OCI-LY7 (cell line): ENCODE results near the gene TPCN1. TPM values are rescaled to one million over a fixed set of nuclear protein-coding genes. Genes with fewer than 3 reads are reported as not detected.

Experiments
- BruUV-seq: library from RNA; stranded (reverse); fragments of 400-500 nt; replicated peaks from 2 replicates; lab custom pipeline; 2021; lab: Mats Ljungman, UMichigan
- CTCF ChIA-PET: fragments of 300-600 bp; sonication (Branson Sonifier 250); formaldehyde crosslinking; loops from one replicate; lab custom pipeline; 2022; ENCODE audit warnings: antibody characterized with exemption; ENCODE audit not compliant: unreplicated experiment; lab: Charles Lee
- POLR2A ChIA-PET: fragments of 300-600 bp; sonication (Branson Sonifier 250); formaldehyde crosslinking; loops from one replicate; lab custom pipeline; 2022; ENCODE audit warnings: antibody characterized with exemption; lab: Charles Lee
- DNase-seq: peaks from one replicate; pipeline ENCODE4 v3.0.0-alpha.2; 2015; ENCODE audit warnings: low spot score
- H2AFZ ChIP-seq: fragments of 200-600 bp; sonication (generic), shearing (Covaris generic); 2 replicates; pipeline ENCODE4 v1.6.1; 2014; ENCODE audit warnings: mild to moderate bottlenecking, antibody characterized with exemption, low read length, moderate library complexity
- H3K27ac ChIP-seq: fragments of 200-600 bp; sonication (generic); 2 replicates; pipeline ENCODE4 v1.5.1; 2014; ENCODE audit warnings: mixed run types, low read depth, mild to moderate bottlenecking, moderate library complexity, low read length, inconsistent platforms; ENCODE audit not compliant: poor library complexity, severe bottlenecking
- H3K36me3 ChIP-seq: fragments of 200-600 bp; sonication (generic); 2 replicates; pipeline ENCODE4 v1.6.1; 2014; ENCODE audit warnings: mild to moderate bottlenecking, antibody characterized with exemption, low read length, moderate library complexity, mixed read lengths; ENCODE audit not compliant: insufficient read depth
- H3K4me1 ChIP-seq: fragments of 200-600 bp; sonication (generic); 2 replicates; pipeline ENCODE4 v1.5.1; 2014; ENCODE audit warnings: mild to moderate bottlenecking, low read length; ENCODE audit not compliant: insufficient read depth, poor library complexity, severe bottlenecking
- H3K4me2 ChIP-seq: fragments of 200-600 bp; sonication (generic); 2 replicates; pipeline ENCODE4 v1.6.1; 2014; ENCODE audit warnings: mild to moderate bottlenecking, low read length
- H3K4me3 ChIP-seq: fragments of 200-600 bp; sonication (generic); 2 replicates; pipeline ENCODE4 v1.5.1; 2014; ENCODE audit warnings: mild to moderate bottlenecking, low read depth, low read length; ENCODE audit not compliant: poor library complexity, severe bottlenecking
- H3K79me2 ChIP-seq: fragments of 200-600 bp; sonication (generic); 2 replicates; pipeline ENCODE4 v1.6.1; 2016; ENCODE audit warnings: low read depth, mild to moderate bottlenecking, low read length, moderate library complexity, mixed read lengths; ENCODE audit not compliant: insufficient read depth
- H3K9me2 ChIP-seq: fragments of 200-600 bp; sonication (generic); 2 replicates; pipeline ENCODE4 v1.6.1; 2016; ENCODE audit warnings: mild to moderate bottlenecking, low read length, mixed read lengths; ENCODE audit not compliant: insufficient read depth
- H3K9me3 ChIP-seq: fragments of 200-600 bp; sonication (generic); 2 replicates; pipeline ENCODE4 v1.6.1; 2014; ENCODE audit warnings: mild to moderate bottlenecking, mixed run types, low read length, mixed read lengths
- H4K20me1 ChIP-seq: fragments of 200-600 bp; sonication (generic); 2 replicates; pipeline ENCODE4 v1.6.1; 2014; ENCODE audit warnings: mild to moderate bottlenecking, antibody characterized with exemption, low read length, moderate library complexity, mixed read lengths; ENCODE audit not compliant: insufficient read depth
- EZH2phosphoT487 ChIP-seq: fragments of 200-600 bp; sonication (generic); IDR thresholded peaks from 2 replicates; pipeline ENCODE4 v1.6.1; 2018; ENCODE audit warnings: low read depth, borderline replicate concordance, mild to moderate bottlenecking, mixed run types, antibody characterized with exemption, low read length, moderate library complexity, mixed read lengths
- intact Hi-C: fragments of 100-400 bp; cut with micrococcal nuclease; formaldehyde crosslinking; loops from one replicate; pipeline ENCODE4 v1.10.0; 2022; ENCODE audit not compliant: unreplicated experiment
- total RNA-seq, 2 experiments: library from RNA; depleted of rRNA in 1 of 2; stranded (reverse); fragments of >200 nt in 1 of 2; shearing (Covaris generic) in 1 of 2; gene quantifications; 2 replicates each; pipeline ENCODE4 v1.2.3, GENCODE V29; 2014 to 2022
- TF ChIP-seq, protein P1 (sequence below): fragments of 200-600 bp; sonication (generic); conservative IDR thresholded peaks from 2 replicates; pipeline ENCODE4 v1.5.1; 2014; ENCODE audit warnings: mild to moderate bottlenecking, antibody characterized with exemption, low read length, moderate library complexity, mixed read lengths

The TPCN1 gene
- total RNA-seq, 2 experiments from 2014 or later = 96.0 to 160 TPM

DNA sequence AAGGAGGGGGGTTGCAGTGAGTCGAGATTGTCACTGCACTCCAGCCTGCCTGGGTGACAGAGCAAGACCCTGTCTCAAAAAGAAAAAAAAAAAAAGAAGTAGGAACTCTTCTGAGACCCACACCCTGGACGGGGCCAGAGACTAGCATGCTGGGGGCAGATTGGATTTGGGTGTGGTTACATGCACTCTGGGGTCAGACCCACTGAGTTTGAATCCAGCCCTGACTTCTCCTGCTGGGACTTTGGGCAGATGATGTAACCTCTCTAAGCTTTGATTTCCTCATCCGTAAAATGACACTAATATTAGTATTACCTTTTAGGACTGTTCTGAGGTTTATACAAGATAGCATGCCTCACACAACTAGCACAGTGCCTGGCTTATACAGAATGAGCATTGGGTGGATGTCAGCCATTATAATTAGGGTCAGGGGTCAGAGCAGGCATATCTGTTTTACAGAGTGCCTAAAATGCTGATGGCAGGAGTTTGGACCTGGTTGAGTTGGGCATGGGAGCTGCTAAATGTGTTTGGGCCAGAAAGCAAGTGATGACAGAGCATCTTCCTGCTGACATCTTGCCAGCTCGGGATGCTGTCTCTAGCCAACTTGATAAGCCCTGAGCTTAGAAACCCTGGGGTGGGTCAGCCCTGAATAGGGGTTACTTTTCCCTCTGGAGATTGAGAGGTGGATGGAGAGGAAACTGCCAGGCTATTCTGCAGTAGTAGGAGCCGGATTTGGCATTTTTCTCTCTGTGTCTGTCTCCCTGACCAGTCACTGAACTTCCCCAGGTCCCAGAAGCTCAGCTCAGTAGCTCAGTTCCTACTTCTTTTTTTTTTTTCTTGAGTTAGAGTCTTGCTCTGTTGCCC lies 15.5 kb downstream of the TPCN1 start:
- ChIA-PET CTCF (no interaction called here), POLR2A (no interaction called here)

GRCh38 chr12:113237748-113238147 lies 16.5 kb downstream of the TPCN1 start:
- CTCF ChIA-PET = no interaction called here
- no TSS peak for BruUV-seq
- H3K9me3 ChIP-seq = no peaks in the 10 kb centered on the region
- no peaks in the 10 kb centered on the region for H3K9me2 ChIP-seq
- H3K4me1 ChIP-seq = peaks cover 38% of the 10 kb centered on the region
- H2AFZ ChIP-seq = no peak overlapping the region
- H3K27ac ChIP-seq = no peak overlapping the region
- intact Hi-C loops = no loop called here
- no peak overlapping the region for H3K4me2 ChIP-seq
- DNase-seq = no peak
- peaks cover 58% of the 10 kb centered on the region; the same call in 1 of the 2 replicates for H3K79me2 ChIP-seq
- peaks cover 95% of the 10 kb centered on the region for H3K36me3 ChIP-seq
- no peak overlapping the region for H3K4me3 ChIP-seq
- no peaks in the 10 kb centered on the region; the same call in 1 of the 2 replicates for H4K20me1 ChIP-seq
- no peak for TF ChIP-seq EZH2phosphoT487
- TF ChIP-seq, protein P1, sequence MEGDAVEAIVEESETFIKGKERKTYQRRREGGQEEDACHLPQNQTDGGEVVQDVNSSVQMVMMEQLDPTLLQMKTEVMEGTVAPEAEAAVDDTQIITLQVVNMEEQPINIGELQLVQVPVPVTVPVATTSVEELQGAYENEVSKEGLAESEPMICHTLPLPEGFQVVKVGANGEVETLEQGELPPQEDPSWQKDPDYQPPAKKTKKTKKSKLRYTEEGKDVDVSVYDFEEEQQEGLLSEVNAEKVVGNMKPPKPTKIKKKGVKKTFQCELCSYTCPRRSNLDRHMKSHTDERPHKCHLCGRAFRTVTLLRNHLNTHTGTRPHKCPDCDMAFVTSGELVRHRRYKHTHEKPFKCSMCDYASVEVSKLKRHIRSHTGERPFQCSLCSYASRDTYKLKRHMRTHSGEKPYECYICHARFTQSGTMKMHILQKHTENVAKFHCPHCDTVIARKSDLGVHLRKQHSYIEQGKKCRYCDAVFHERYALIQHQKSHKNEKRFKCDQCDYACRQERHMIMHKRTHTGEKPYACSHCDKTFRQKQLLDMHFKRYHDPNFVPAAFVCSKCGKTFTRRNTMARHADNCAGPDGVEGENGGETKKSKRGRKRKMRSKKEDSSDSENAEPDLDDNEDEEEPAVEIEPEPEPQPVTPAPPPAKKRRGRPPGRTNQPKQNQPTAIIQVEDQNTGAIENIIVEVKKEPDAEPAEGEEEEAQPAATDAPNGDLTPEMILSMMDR = no peak
- POLR2A ChIA-PET = no interaction called here

More for the DNA sequence above, 15.5 kb downstream of the TPCN1 start:
- no TSS peak for BruUV-seq
- Histone ChIP-seq H2AFZ (no peak overlapping the region), H3K4me1 (peaks cover 47% of the 10 kb centered on the region), H3K9me2 (no peaks in the 10 kb centered on the region), H3K4me3 (no peak overlapping the region), H3K27ac (no peak overlapping the region), H3K36me3 (peaks cover 95% of the 10 kb centered on the region), H3K9me3 (no peaks in the 10 kb centered on the region), H4K20me1 (no peaks in the 10 kb centered on the region; the same call in 1 of the 2 replicates), H3K4me2 (no peak overlapping the region), H3K79me2 (peaks cover 52% of the 10 kb centered on the region; the same call in 1 of the 2 replicates)
- no peak for DNase-seq
- intact Hi-C loops = no loop called here
- TF ChIP-seq EZH2phosphoT487 = no peak
- TF ChIP-seq, protein P1 = no peak

DNA sequence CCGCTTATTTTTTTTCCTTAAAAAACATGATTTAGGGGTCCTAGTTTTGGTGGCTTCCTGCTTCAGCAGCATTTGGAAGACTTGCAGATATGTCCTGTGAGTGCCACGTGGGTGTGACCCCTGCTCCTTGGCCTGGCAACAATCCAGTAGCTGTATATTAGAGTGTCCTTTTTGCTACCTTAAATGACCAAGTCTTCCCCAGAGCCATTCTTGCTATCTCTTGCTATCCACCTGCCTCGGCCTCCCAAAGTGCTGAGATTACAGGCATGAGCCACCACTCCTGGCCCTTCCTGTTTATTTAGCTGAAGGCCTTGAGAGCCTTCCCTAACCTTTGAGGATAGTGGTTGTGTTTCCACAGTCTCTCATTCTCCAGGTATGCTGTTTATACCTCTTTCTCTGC lies 17.0 kb downstream of the TPCN1 start:
- no peak for DNase-seq
- POLR2A ChIA-PET = no interaction called here
- CTCF ChIA-PET = no interaction called here

More for the DNA sequence above, 17.0 kb downstream of the TPCN1 start:
- no TSS peak for BruUV-seq
- intact Hi-C loops = no loop called here
- Histone ChIP-seq H4K20me1 (no peaks in the 10 kb centered on the region; the same call in 1 of the 2 replicates), H2AFZ (no peak overlapping the region), H3K4me3 (no peak overlapping the region), H3K79me2 (peaks cover 60% of the 10 kb centered on the region; the same call in 1 of the 2 replicates), H3K27ac (no peak overlapping the region), H3K4me2 (no peak overlapping the region), H3K36me3 (peaks cover 98% of the 10 kb centered on the region), H3K4me1 (peaks cover 32% of the 10 kb centered on the region), H3K9me2 (no peaks in the 10 kb centered on the region), H3K9me3 (no peaks in the 10 kb centered on the region)
- no peak for TF ChIP-seq EZH2phosphoT487
- TF ChIP-seq, protein P1 = no peak
